ENCODE data around the gene RPUSD1. TPM values are rescaled to one million over a fixed set of nuclear protein-coding genes. Genes with fewer than 3 reads are reported as not detected.
A peak's percentile ranks its signal among the peaks of the same experiment; 100 is the strongest.

The RPUSD1 gene
- total RNA-seq, 1 donor from 2014 or later, result 28.5 TPM

- peak overlapping the region; percentile 85 for H3K4me3 Mint-ChIP-seq (ENCODE audit: unreplicated experiment)
- peaks cover 5% of the 10 kb centered on the region for H3K27me3 Mint-ChIP-seq (ENCODE audit: unreplicated experiment)
- no peaks in the 10 kb centered on the region for H3K36me3 Mint-ChIP-seq (ENCODE audit: unreplicated experiment)
- H3K27ac Mint-ChIP-seq (ENCODE audit: unreplicated experiment), result peak overlapping the region; percentile 69
- peaks cover 5% of the 10 kb centered on the region for H3K9me3 Mint-ChIP-seq (ENCODE audit: unreplicated experiment)
- DNase-seq, result no peak
- TF ChIP-seq, protein P1, sequence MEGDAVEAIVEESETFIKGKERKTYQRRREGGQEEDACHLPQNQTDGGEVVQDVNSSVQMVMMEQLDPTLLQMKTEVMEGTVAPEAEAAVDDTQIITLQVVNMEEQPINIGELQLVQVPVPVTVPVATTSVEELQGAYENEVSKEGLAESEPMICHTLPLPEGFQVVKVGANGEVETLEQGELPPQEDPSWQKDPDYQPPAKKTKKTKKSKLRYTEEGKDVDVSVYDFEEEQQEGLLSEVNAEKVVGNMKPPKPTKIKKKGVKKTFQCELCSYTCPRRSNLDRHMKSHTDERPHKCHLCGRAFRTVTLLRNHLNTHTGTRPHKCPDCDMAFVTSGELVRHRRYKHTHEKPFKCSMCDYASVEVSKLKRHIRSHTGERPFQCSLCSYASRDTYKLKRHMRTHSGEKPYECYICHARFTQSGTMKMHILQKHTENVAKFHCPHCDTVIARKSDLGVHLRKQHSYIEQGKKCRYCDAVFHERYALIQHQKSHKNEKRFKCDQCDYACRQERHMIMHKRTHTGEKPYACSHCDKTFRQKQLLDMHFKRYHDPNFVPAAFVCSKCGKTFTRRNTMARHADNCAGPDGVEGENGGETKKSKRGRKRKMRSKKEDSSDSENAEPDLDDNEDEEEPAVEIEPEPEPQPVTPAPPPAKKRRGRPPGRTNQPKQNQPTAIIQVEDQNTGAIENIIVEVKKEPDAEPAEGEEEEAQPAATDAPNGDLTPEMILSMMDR (IDR thresholded peaks at IDR 0.05; ENCODE audit: partially characterized antibody, unreplicated experiment), result no peak
- H3K4me1 Mint-ChIP-seq (ENCODE audit: low read depth, unreplicated experiment), result no peaks in the 10 kb centered on the region
Measured at GRCh38 chr16:787321-787966, 737 bp downstream of the RPUSD1 start.

DNA sequence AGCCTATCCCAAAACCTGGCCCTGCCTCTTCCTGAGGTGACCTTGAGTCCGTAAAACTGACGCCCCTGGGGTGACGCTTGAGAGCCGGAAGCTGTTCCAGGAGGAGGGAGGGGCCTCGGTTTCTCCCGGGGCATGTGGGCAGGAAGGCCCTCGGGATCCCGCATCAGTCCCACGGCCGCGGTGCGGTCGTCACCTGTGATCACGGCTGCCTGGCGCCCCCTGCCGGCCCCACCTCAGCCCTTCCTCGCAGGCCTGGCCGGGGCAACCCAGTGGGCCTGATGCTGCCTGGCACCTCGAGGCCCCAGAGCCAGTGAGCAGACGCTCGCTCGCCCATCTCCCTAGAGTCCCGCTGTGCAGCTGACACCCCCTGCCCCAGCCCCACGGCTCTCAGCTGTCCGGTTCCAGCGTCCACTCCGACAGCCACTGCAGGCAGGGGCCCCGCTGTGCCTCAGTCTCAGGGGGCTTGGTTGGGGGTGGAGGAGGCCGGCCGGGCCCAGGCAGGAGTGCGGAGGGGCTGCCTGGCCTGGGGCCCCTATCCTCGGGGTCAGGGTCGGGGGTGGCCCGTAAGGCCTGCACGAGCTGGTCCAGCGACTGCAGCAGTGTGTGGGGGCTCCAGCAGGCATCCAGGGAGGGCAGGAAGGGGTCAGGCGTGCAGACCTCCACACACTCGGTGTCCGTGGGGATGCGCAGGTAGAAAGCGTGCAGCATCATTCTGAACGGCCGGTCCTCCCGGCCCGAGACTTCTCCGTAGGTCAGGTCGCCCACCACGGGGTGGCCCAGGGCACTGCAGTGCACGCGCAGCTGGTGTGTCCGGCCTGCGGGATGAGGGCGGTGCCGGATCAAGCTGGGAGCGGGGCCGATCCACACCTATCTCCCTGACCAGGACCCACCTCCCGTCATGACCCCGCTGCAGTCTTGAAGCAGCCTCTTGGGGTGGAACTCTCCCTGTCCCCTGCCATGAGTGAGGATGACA is 2.3 kb downstream of the RPUSD1 start:
- no peak overlapping the region for H3K4me3 Mint-ChIP-seq (ENCODE audit: unreplicated experiment)
- no peaks in the 10 kb centered on the region for H3K4me1 Mint-ChIP-seq (ENCODE audit: low read depth, unreplicated experiment)
- no peak overlapping the region for H3K27ac Mint-ChIP-seq (ENCODE audit: unreplicated experiment)
- no peaks in the 10 kb centered on the region for H3K36me3 Mint-ChIP-seq (ENCODE audit: unreplicated experiment)
- DNase-seq, result peak; percentile 85
- TF ChIP-seq, protein P1 (IDR thresholded peaks at IDR 0.05; ENCODE audit: partially characterized antibody, unreplicated experiment), result peak; percentile 83
- H3K9me3 Mint-ChIP-seq (ENCODE audit: unreplicated experiment), result peaks cover under 1% of the 10 kb centered on the region
- H3K27me3 Mint-ChIP-seq (ENCODE audit: unreplicated experiment), result no peaks in the 10 kb centered on the region

DNA sequence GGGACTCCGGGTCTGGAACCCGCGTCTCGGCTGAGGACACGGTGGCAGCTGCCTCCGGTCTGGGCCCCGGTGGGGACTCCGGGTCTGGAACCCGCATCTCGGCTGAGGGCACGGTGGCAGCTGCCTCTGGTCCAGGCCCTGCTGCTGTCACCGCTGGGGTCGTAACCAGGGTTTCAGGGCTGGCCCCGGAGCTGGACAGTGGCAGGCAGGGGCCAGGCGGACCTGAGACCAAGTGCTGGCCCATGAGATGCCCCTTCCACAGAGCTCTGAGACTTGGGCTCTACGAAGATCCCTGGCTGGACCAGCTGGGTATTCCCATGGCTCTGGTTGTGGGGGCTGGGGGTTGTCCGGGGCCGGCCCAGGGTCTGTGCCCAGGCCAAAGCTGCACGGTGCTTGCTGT is 3.8 kb downstream of the RPUSD1 start:
- no peak overlapping the region for H3K4me3 Mint-ChIP-seq (ENCODE audit: unreplicated experiment)
- TF ChIP-seq, protein P1 (IDR thresholded peaks at IDR 0.05; ENCODE audit: partially characterized antibody, unreplicated experiment), result no peak
- H3K9me3 Mint-ChIP-seq (ENCODE audit: unreplicated experiment), result peaks cover 6% of the 10 kb centered on the region
- no peak overlapping the region for H3K27ac Mint-ChIP-seq (ENCODE audit: unreplicated experiment)
- H3K27me3 Mint-ChIP-seq (ENCODE audit: unreplicated experiment), result peaks cover 7% of the 10 kb centered on the region
- DNase-seq, result no peak
- no peaks in the 10 kb centered on the region for H3K4me1 Mint-ChIP-seq (ENCODE audit: low read depth, unreplicated experiment)
- H3K36me3 Mint-ChIP-seq (ENCODE audit: unreplicated experiment), result no peaks in the 10 kb centered on the region

DNA sequence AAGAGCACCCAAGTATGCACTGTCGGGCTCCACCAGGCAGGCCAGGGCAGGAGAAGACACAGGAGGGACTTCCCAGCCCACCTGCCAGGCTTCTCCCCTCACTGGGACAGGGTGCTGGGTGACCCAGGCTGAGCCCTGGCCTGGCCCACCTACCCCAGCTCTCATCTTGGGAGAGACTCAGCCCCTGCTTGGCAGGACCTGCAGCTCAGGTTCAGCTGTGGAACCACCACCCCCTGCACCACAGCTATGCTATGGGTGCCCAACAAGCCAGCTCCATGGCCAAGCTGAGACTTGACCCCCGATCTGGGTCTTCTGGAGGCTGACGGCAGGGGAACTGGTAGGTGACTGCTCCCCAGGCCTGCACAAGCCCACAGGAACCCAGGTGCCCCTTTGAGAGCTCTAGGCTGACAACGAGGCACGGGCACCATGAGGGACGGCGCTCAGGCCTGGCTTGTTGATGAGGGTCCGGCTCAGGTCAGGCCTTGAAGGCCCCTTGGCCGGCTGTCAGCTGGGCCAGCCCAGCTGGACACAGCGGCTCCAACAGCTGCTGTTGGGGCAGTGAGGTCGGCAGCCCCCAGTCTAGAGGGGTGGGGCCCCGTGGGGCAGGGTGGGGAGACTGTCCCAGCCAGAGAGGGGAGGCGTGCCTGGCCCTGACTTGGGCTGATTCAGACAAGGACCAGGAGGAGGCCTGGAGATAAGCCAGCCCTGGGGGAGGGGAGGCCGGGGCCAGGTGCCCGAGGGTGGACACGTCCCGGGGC is 4.6 kb downstream of the RPUSD1 start:
- Mint-ChIP-seq H3K27me3 (ENCODE audit: unreplicated experiment) (peaks cover 7% of the 10 kb centered on the region), H3K9me3 (ENCODE audit: unreplicated experiment) (peaks cover 6% of the 10 kb centered on the region), H3K4me3 (ENCODE audit: unreplicated experiment) (no peak overlapping the region), H3K4me1 (ENCODE audit: low read depth, unreplicated experiment) (no peaks in the 10 kb centered on the region), H3K36me3 (ENCODE audit: unreplicated experiment) (no peaks in the 10 kb centered on the region), H3K27ac (ENCODE audit: unreplicated experiment) (no peak overlapping the region)
- DNase-seq, result no peak
- TF ChIP-seq, protein P1 (IDR thresholded peaks at IDR 0.05; ENCODE audit: partially characterized antibody, unreplicated experiment), result no peak

Data from glutamatergic neuron (in vitro differentiated cells).